Left lung (tissue), 14 donors: Measurements from ENCODE around the gene ZNF597. TPM values are rescaled to one million over a fixed set of nuclear protein-coding genes. Genes with fewer than 3 reads are reported as not detected.
A peak's percentile ranks its signal among the peaks of the same experiment; 100 is the strongest.

Source experiments
- ATAC-seq: fragments of 200-7000 bp; cut with Tn5 transposase; one replicate; pipeline ENCODE4 v1.9.1; 2020; ENCODE audit warnings: moderate library complexity
- DNase-seq, 4 donors: peaks; one replicate each; pipeline ENCODE4 v3.0.0-alpha.2; 2013 to 2020
- H3K27ac ChIP-seq, 2 donors: fragments of 200-600 bp; sonication (generic) in 1 of 2; one replicate each; pipeline versions ENCODE4 v1.5.0 to v1.8.0; 2020 to 2021
- H3K27me3 ChIP-seq, 2 donors: fragments of 200-600 bp; sonication (generic) in 1 of 2; one replicate each; pipeline versions ENCODE4 v1.5.0 to v1.8.0; 2020 to 2021
- H3K36me3 ChIP-seq, 2 donors: fragments of 200-600 bp; sonication (generic) in 1 of 2; one replicate each; pipeline versions ENCODE4 v1.5.0 to v1.8.0; 2020 to 2021
- H3K4me1 ChIP-seq, 2 donors: fragments of 200-600 bp; one replicate each; pipeline ENCODE4 v1.8.0; 2021
- H3K4me3 ChIP-seq, 2 donors: fragments of 200-600 bp; sonication (generic) in 1 of 2; one replicate each; pipeline versions ENCODE4 v1.5.0 to v1.8.0; 2020 to 2021; ENCODE audit warnings: mild to moderate bottlenecking in 1 of 2
- H3K9me3 ChIP-seq, 2 donors: fragments of 200-600 bp; sonication (generic) in 1 of 2; one replicate each; pipeline versions ENCODE4 v1.5.0 to v1.8.0; 2020 to 2021
- intact Hi-C, 2 donors: fragments of 100-400 bp; cut with DNase I; formaldehyde crosslinking; loops; one replicate each; pipeline versions ENCODE4 v1.11.2 to v1.14.2; 2022
- long read RNA-seq, 12 donors: library from polyadenylated mRNA in 2 of 12; unstranded in 2 of 12; transcript quantifications; one replicate each; pipeline ENCODE4 v2.0.0 and lab custom pipeline, GENCODE V29; 2019 to 2026
- polyA plus RNA-seq, 6 donors: library from polyadenylated mRNA; unstranded; fragments of 120-200 nt; gene quantifications; one replicate each; pipeline ENCODE4 v1.2.1, GENCODE V29; 2013; ENCODE audit not compliant: insufficient read length in 6 of 6
- total RNA-seq, 2 donors: library from RNA; stranded (reverse); fragmentation: NEBNext Ultra II Directional; extraction: Animal tissue kit (Norgen Biotek cat#: 25700); gene quantifications; one replicate each; pipeline ENCODE4 v1.2.1, GENCODE V29; 2021
- TF ChIP-seq, protein P1 (sequence below), 2 donors: fragments of 200-600 bp; sonication (generic) in 1 of 2; IDR thresholded peaks; one replicate each; pipeline versions ENCODE4 v1.5.0 to v1.8.0; 2021; ENCODE audit warnings: antibody characterized with exemption in 2 of 2
- donor health status: DM: no; HTN: yes; CAD: no.
- donor health status: DM: no; HTN: no; CAD: no.

Gene ZNF597, protein sequence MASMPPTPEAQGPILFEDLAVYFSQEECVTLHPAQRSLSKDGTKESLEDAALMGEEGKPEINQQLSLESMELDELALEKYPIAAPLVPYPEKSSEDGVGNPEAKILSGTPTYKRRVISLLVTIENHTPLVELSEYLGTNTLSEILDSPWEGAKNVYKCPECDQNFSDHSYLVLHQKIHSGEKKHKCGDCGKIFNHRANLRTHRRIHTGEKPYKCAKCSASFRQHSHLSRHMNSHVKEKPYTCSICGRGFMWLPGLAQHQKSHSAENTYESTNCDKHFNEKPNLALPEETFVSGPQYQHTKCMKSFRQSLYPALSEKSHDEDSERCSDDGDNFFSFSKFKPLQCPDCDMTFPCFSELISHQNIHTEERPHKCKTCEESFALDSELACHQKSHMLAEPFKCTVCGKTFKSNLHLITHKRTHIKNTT
- 1 to 10 TPM; 3.2 to 4.1 TPM for total RNA-seq
- 1 to 10 TPM; 4.0 to 4.8 (median 4.2) TPM for polyA plus RNA-seq
- long read RNA-seq, donor 1, full-length matches to known transcripts, result 2 of 61 reads
- long read RNA-seq, donor 1, partial matches to known transcripts, result 59 of 61 reads
- long read RNA-seq, donor 1, other reads (novel, unspliced or antisense), result 0 of 61 reads
- long read RNA-seq, donor 2, partial matches to known transcripts, result 11 of 37 reads
- long read RNA-seq, donor 2, other reads (novel, unspliced or antisense), result 26 of 37 reads
- long read RNA-seq, donor 3, full-length matches to known transcripts, result 2 of 2 reads
- long read RNA-seq, donor 3, partial matches to known transcripts, result 0 of 2 reads
- long read RNA-seq, donor 3, other reads (novel, unspliced or antisense), result 0 of 2 reads
- long read RNA-seq, donor 4, full-length matches to known transcripts, result 1 of 1 reads
- long read RNA-seq, donor 4, partial matches to known transcripts, result 0 of 1 reads
- long read RNA-seq, donor 4, other reads (novel, unspliced or antisense), result 0 of 1 reads
- long read RNA-seq, donor 5, full-length matches to known transcripts, result 4 of 4 reads
- long read RNA-seq, donor 5, partial matches to known transcripts, result 0 of 4 reads
- long read RNA-seq, donor 5, other reads (novel, unspliced or antisense), result 0 of 4 reads
- long read RNA-seq, donor 6, full-length matches to known transcripts, result 1 of 1 reads
- long read RNA-seq, donor 6, partial matches to known transcripts, result 0 of 1 reads
- long read RNA-seq, donor 6, other reads (novel, unspliced or antisense), result 0 of 1 reads
- long read RNA-seq, donor 7, result 0 reads
- long read RNA-seq, donor 8, full-length matches to known transcripts, result 1 of 34 reads
- long read RNA-seq, donor 8, partial matches to known transcripts, result 20 of 34 reads
- long read RNA-seq, donor 8, other reads (novel, unspliced or antisense), result 13 of 34 reads
- long read RNA-seq, donor 9, result 0 reads
- long read RNA-seq, donor 10, result 0 reads
- long read RNA-seq, donor 11, result 0 reads
- long read RNA-seq, donor 12, full-length matches to known transcripts, result 3 of 3 reads
- long read RNA-seq, donor 12, partial matches to known transcripts, result 0 of 3 reads
- long read RNA-seq, donor 12, other reads (novel, unspliced or antisense), result 0 of 3 reads

DNA sequence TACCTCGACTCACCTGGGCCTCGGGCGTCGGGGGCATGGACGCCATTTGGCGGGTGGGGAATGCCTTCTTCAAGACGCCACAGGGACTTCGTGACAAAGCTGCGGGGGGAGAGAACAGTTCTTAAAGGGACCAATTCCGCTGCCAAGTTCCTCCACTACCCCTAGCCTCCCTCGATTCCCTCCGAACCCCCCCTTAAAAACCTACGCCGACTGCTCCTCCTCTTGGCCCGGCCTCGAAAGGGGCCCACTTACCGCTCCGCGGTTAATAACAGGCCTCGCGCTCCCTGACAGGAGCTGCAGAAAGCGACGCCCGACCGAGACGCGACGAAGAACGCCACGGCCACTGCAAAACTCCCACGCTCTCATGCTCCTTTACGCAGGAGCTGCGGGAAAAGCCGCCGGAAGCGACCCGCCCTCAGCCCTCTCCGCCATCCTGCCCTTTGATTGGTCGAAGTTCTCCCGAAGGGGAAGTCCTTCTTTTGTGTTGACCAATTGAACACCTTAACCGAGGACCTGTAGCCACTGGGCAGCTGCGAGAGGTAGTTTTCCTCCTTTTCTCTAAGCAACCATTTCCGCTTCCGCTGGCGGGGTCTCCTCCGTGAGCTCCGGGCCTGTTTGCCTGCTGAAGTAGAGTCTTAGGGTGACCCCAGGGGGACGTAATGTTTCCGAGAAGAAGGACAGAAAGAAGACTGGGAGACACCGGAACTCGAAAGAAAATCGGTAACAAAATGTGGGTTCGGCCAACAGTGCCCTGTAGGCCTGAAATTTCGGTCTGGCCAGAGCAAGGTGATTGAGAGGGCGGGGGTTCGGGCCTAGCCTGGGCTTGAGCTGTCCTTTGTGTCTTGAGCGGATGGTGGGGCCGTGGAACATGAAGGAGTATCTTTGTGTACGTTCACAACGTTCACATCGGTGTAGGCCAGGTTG lies at the start of gene ZNF597, which contains the start of gene NAA60:
Gene ZNF597, minus strand, starts transcription at position 397 of the 924 bp plus-strand sequence. Its CDS starts 351 bp downstream, at position 46.
Gene NAA60, plus strand, starts transcription at position 573 of the 924 bp plus-strand sequence. CDS start 32,548 bp downstream, outside the sequence.
- H3K4me1 ChIP-seq, result peaks cover 0 to 22% of the 10 kb centered on the region in 2 donors
- DNase-seq, result peak; percentile 74 to 91 (median 88)
- H3K27me3 ChIP-seq, result no peaks in the 10 kb centered on the region
- peaks cover 0 to 25% of the 10 kb centered on the region in 2 donors for H3K36me3 ChIP-seq
- intact Hi-C loops, result no loop called here
- TF ChIP-seq, protein P1, sequence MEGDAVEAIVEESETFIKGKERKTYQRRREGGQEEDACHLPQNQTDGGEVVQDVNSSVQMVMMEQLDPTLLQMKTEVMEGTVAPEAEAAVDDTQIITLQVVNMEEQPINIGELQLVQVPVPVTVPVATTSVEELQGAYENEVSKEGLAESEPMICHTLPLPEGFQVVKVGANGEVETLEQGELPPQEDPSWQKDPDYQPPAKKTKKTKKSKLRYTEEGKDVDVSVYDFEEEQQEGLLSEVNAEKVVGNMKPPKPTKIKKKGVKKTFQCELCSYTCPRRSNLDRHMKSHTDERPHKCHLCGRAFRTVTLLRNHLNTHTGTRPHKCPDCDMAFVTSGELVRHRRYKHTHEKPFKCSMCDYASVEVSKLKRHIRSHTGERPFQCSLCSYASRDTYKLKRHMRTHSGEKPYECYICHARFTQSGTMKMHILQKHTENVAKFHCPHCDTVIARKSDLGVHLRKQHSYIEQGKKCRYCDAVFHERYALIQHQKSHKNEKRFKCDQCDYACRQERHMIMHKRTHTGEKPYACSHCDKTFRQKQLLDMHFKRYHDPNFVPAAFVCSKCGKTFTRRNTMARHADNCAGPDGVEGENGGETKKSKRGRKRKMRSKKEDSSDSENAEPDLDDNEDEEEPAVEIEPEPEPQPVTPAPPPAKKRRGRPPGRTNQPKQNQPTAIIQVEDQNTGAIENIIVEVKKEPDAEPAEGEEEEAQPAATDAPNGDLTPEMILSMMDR (IDR thresholded peaks at IDR 0.05), result no peak
- peaks cover 0 to 17% of the 10 kb centered on the region in 2 donors for H3K9me3 ChIP-seq
- H3K4me3 ChIP-seq, result peak within 1 kb of the TSS; percentile 46 to 67
- H3K27ac ChIP-seq, result peak within 1 kb of the TSS; percentile 65 to 77
- peak; percentile 98 for ATAC-seq

- intact Hi-C loops, result no loop called here
- TF ChIP-seq, protein P1 (IDR thresholded peaks at IDR 0.05), result no peak
- DNase-seq (no peak), ATAC-seq (no peak)
- Histone ChIP-seq H3K27me3 (no peaks in the 10 kb centered on the region), H3K36me3 (peaks cover 0 to 9% of the 10 kb centered on the region in 2 donors), H3K27ac (no peak overlapping the region), H3K9me3 (no peaks in the 10 kb centered on the region), H3K4me1 (peaks cover 0 to 8% of the 10 kb centered on the region in 2 donors), H3K4me3 (no peak overlapping the region)
These were observed 49.1 kb upstream of the ZNF597 start for GRCh38 chr16:3492356-3492755.

GRCh38 chr16:3490911-3491629 lies 47.8 kb upstream of the ZNF597 start:
- peak in 1 of 4 donors; percentile 51 for DNase-seq
- peaks cover 0 to 21% of the 10 kb centered on the region in 2 donors for H3K36me3 ChIP-seq
- H3K27me3 ChIP-seq, result no peaks in the 10 kb centered on the region
- no peak for ATAC-seq
- intact Hi-C loops, result no loop called here
- H3K4me3 ChIP-seq, result no peak overlapping the region
- H3K9me3 ChIP-seq, result no peaks in the 10 kb centered on the region
- no peak overlapping the region for H3K27ac ChIP-seq
- TF ChIP-seq, protein P1 (IDR thresholded peaks at IDR 0.05), result no peak
- peaks cover 0 to 8% of the 10 kb centered on the region in 2 donors for H3K4me1 ChIP-seq
